NCI-H345 (cell line): ENCODE measurements around the gene PDE11A.

ENCODE experiments used
- DNase-seq: peaks from one replicate; lab custom pipeline; 2025; lab: John Stamatoyannopoulos, UW

PDE11A gene

DNA sequence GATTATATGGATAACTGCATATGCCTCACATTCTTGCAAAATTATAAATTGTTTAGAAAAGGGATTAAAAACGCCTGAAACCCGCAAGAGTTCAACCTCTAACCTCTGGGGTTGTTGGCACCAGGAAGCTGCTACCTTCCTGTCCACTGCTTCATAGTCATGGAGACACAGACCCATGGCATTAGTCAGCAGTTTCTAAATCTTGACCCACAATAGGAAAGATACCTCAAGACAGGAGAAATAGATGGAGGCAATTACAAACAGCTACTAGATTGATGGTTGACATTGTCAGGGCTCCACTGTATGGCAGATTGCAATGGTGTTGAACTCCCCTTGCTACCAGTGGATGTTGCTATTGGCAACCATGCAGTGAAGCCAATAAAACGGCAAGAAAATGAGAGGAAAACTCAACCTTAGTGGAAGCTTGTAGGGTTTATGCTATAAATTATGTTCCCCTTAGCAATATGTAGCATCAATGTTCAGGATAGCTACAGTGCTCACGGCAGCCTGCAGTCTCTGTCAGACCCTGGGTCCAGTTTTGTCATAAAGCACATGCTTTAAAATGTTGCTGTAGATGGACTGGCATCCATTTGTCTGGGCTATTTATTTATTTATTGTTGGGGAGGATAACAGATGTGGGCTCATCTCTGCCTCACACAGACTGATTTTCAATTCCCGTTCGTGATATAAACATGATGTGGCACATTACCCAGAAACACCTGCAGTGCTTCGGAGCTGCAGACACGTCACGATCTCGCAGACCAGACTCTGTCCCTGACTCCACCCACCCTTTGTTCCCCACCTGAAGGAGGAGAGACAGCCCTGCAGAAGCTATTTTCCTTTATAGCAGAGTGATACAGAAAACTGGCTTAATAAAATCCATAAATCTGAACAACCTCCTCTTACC lies 446.6 kb downstream of the PDE11A start:
- DNase-seq = peak; percentile 60

DNA sequence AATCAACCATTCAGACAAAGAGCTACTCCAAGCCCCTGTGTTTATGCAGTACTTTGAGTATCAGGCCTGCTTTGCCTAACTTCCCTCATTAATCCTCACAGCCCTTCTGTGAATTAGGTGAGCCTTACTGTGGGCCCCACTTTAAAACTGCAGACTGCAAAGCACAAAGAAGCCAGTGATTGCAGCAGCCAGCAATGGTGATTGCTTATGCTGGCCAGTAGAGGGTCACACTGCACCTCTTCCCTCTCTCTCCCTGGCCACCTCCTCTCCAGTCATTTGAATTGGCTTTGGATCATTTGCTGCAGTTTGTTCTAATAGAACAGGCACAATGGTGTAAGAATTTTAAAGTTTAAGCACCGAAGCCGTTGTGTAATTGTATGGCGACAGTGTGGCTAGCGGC lies 450.1 kb downstream of the PDE11A start:
- no peak for DNase-seq

DNA sequence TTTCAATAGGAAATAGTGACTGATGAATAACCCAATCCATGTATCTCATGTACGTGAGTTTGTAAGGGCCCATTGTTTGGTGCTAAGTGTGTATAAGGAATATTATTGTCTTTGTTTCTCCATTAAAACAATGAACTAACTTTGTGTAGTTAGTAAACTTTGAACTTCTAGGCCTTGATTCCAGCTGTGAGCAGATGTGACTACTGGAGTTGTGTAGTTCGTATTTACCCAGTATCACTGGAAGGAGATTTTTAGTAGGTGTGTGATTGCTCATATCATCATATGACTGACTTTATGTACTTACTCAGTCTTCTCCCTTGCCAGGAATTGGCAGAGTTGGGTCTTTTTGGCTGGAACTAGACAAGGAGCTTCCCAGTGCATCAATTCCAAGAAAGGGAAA lies 452.6 kb downstream of the PDE11A start:
- DNase-seq = no peak

DNA sequence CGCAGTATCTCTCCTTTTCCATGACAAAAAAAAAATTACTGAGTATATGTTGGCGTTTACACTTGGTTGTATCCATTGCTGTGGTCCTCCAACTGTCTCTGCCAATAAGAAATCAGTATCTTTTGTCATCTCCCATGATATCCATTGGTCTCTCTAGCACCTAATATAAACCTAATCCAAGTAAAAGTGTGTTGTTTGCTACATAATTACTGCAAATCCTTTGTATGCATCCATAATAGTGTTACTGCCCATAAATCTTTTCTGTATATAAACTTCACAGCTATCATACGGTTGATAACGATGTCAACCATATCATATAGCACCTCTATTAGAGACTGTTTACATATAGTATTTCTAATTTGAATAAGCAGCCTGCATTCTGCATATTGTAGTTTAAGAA lies 453.1 kb downstream of the PDE11A start:
- DNase-seq = no peak

DNA sequence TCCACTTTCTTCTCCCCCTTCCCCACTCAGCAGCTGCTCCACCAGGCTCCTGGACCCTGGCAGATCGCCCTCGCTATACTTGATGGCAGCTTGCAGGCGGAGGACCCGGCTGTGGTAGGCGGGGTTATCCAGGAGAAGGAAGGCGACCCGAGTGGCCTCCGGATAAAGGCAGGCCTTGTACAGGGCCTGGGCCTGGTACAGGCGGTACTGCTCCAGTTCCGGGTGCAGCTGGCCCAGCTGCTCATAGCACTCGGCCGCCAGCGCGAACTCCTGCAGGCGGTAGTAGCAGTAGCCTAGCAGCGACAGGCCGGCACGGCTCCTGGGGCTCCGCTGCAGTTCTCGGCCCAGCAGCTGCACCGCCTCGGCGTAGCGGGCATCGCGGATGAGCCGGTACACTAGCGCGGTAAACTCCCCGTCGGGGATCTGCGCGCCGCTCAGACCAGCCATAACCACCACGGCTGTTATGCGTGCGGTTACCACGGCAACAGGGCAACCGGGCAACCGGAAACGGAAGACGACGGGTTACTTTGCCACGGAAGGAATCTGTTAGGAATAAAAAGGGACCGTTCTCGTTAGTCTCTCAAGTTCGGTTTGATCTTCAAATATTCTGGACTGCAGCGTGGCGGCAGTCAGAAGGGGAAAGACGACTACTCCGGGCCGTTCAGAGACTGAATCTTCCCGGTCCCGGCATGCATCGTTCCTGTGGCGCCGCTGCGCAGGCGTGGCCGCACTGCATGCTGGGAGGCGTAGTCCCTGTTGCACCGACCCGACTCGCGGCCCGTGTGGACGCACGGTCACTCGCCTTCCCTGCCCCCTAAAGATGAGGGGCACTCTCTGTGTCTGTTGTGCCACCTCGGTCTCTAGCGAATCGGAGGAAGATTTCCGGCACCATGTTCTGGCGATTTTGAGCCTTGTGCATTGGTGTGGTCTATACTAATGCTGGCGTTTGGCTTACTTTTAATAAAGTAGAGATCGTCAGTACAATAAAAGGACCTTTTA lies 454.0 kb downstream of the PDE11A start:
- peak; percentile 90 for DNase-seq

DNA sequence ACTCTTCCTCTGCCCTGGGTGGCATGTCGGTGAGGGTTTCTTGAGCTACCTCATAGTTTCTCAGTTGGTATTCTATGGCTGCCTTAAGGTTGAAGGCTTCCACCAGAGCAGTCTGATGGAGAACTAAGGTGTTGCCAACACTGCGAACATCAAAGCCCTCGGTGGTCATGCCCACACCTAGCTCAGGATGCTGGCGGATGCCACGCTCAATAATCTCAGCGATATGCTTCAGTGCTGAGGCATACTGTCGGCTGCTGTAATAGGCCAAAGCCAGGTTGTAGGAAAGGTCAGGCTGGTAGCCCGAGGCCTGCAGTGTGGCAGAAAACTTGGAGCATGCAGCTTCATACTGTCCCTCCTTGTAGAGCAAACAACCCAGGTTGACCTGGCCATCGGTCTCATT lies 454.7 kb downstream of the PDE11A start:
- DNase-seq = no peak

DNA sequence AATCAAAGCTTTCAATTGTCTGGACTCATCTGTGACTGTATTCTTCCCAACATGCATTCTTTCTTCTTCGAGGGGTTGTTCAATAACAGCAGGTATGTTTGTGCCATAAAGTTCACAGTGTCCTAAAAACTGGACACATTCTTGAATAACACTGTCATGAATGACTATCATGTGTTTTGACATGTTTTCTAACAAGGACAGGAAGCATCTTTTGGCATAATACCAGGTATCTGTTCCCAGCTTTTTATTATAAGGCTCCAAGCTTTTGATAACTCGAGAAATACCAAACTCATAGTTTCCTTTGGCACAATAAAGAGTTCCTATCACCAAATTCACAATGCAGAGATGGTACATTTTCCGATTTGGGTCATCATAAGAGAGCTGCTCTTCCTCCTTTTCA lies 455.8 kb downstream of the PDE11A start:
- DNase-seq = no peak

DNA sequence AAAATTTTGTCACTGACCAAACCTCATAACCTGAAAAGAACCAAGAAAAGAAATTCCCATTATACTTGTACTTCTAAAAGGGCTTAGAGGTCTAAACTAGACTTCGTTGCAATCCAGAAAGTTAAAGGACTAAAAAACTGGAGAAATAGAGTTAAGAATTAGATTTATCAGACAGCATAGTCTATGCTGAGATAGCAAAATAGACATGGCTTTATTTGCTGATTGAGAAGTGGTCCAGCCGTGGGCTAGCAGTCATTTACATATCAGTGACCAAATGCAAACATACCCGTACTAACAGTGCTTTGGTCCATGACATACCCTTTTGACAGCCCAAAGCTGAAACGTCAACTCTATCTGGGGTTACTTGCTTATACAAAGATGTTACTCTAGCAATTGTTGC lies 456.5 kb downstream of the PDE11A start:
- DNase-seq = no peak

DNA sequence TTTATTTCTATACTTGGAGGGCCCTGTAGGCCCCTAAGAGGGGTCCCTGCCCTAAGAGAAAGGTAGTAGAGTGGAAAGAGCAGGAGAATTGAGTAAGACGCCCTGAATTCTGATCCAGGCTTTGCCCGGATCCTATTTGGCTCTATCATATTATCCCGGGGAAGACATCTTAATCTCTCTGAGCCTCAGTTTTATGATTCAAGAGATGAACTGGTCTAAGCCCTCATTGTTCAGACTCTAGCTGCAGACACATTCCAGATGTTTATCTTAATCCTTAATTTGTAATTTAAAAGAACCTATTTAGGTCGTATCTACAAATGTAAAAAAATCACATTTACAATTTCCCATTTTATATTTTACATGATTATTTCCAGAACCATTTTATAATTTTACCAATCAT lies 459.9 kb downstream of the PDE11A start:
- no peak for DNase-seq

DNA sequence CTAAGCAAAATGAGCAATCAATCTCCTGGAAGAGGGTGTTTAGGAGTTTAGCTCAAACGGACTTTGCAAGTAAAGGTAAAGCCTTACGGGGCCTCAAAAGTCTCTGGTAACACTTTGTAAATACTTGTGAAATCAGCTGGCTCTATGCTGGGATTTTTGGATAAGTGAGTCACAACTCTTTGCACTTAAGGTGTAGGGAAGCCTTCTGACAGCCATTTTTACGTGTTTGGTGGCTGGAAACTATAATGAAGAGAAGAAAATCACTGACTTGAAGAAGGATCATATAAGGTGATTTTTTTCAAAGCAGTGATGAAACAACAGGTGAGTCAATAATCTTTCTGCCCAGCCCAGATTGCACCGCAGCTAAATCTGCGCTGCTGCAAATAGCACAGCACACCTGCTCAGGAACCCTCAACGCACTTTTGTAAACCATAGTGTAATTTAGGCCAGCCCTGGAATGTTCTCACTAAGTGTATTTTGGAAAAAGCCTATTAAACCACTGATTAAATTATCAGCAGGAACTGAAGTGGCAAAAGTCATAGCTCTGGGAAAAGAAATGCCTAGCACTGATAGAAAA lies 461.2 kb downstream of the PDE11A start:
- DNase-seq = no peak

DNA sequence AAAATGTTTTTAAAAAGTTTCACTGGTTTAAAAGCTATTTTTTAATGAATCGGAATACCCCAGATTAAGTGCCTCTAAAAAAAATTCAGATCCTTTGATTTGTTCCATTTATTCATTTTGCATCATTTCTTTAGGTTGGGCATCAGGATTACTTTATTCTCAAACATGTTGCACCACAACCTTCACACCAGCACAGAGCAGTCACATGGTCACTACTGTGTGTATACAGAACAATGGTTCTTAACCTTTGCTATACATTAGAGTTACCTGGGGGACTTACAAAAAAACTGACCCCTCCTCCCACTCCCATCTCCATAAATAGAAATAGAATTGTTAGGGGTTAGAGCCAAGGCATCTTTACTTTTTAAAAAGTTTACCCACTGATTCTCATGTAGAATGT lies 461.8 kb downstream of the PDE11A start:
- DNase-seq = no peak

DNA sequence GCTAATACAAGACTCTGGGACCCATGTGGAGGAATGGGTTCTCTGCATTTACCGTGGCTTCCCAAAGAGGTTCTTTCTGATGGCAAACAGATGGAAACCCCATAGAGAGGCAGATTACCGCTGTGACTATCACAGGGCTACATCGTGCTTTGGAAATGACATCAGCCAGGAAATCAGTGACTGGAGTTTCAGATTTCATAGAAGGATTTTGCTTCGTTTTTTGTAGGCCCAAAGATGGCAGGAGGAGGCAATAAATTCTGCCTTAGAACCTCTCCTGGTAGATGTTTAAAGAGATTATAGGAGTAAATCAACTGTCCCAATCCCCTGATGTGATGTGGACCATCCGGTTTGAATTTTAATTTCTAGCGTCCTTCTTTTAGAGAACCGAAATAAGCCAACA lies 465.9 kb downstream of the PDE11A start:
- no peak for DNase-seq

DNA sequence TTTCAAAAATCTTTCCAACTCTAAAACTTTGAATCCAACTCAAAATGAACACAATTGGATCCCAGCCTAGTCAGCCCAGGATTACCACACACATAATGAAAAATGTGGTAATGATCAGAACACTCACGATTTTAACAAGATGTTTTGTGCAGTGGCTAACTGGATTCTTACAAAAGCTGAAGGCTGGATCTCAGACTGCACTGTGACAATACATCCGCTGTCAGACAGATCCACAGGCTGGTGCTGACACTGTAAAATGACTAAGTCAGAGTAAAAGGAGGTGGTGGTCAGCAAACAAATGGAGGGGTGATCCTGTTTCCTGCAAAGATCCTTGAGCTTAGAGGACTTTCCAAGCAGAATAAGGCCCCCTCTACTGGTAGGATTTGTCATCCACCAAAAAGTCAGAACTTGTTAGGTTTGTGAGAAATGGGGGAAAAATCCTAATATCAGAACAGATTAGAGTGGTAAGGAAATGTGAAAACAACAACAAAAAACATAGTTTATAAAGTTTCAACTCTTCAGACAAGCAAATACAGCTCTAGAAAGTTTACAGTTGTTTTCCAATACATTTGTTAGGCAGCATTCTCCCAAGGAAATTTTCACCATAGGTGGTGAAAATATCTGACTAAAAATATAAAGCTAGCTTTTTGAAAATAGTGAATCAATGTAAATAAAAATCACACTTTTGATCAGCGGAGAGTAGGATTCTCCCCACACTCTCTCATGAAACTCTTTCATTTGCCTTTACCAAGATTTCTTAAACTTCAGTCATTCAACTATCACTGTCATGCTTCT lies 468.1 kb downstream of the PDE11A start:
- DNase-seq = peak; percentile 6

DNA sequence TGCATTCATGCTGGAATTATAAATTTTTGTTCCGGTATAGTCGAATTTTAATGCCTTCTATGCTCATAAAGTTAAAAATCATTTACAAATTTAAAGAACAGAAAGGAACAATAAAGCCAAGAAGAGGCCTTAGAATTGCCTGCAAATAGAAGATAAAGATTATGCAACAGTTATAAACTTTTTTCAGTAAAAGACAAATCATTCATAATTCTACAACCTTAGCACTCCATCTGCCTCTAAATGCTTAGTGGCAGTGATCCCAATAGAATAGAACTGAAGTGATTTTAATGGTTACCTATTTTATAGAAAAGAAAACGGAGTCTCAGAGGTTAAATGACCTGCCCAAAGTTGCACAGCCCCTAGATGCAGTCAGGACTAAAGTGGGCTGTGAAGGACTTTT lies 468.8 kb downstream of the PDE11A start:
- no peak for DNase-seq

DNA sequence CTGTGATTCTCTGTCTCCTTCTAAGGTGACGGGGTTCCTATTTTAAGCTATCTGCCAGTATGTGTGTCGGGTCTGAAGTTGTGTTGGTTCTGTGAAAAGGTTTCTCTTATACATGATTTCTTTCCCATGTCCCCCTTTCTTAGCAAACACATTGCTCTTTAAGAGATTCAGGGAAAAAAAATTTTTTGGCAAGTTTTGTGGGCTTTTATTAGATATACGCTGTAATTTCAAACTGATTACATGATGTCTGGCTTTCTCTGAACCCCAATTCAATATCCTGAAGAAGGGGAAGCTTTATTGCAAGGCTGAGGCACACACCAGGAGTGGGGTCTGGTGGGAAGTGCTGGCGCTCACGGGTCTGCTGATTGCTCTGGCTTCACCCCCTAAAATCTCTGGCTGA lies 469.4 kb downstream of the PDE11A start:
- DNase-seq = no peak

DNA sequence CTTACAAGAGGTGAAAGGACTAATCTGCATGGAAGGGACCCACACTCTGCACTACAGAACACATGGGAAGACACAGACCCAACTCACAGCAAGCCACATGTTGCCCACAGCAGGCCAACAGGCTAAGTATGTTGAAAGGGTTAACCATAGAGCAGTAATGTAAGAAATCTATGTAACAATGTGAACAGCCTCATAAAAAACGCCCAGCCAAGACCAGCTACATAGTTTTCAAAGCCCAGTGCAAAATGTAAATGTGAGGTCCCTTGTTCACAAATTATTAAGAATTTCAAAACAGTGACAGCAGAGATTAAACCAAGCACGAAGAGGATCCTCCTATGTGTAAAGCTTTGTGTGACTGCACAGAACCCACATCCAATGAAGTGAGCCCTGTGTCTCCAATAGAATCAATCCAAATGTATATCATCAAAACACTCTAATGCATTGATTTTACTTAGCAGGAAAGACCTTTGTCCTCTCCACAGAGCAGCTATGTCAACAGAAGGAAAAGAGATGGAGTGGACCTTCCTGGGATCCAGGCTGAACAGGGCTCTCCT lies 469.9 kb downstream of the PDE11A start:
- no peak for DNase-seq

DNA sequence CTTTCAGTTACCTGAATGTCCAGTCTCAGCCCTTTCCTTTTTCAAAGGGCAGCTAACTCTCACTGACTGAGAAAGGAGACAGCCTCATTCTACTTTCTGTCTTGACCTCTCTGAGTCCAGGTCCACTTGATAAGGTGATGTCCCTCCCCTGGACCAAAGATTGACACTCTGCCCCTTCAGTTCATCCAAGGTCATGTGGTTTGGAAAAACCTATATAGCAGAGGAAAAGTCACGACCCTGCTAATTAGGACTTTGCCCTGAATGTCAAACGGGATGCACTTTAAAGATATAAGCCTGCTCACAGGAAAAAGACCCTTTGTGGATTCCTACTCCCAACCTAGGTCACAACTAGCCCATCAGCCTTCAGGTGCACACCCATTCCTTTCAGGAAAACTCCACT lies 471.7 kb downstream of the PDE11A start:
- no peak for DNase-seq

DNA sequence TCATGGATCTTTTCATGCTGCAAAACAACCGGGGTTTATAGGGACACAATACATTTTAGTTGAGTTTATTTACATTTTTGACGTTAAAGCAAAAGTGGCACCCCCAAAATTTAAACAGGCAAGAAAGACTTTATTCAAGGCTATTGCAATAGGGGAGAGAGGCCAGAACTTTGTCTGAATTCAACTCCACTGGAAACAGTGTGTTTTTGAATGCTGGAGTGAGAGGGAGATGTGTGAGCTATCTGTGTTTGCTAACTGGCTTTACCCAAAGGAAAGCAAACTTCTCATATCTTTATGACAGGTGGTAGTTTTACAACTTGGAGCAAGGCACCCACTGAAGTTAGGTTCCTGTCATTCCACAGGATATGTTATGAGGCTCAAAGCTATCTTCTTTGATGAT lies 472.6 kb downstream of the PDE11A start:
- DNase-seq = no peak

DNA sequence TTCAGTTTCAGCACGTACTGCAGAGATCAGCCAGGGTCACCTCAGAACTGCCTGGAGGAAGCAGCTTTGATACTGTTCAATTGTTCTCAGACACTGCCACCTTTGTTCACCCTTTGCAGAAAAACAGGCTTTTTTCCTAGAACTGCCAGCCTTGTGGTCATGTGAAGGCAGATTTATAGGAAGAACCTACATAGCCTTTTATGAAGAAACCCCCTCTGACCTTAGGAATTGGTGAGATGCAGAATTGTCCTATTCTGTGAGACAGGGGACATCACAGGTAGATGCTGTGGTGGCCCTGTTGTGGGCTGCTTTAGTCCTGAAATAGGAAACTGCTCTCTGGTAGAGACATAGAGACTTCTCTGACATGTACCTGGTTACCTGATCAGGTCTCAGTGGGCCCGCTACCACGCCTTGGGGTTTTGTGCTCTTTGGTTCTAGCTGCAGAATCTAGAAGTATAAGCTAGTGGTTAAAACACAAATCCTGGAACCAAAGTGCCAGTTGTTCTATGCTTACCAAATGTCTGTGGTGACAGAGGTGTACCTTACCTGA lies 473.4 kb downstream of the PDE11A start:
- DNase-seq = no peak

DNA sequence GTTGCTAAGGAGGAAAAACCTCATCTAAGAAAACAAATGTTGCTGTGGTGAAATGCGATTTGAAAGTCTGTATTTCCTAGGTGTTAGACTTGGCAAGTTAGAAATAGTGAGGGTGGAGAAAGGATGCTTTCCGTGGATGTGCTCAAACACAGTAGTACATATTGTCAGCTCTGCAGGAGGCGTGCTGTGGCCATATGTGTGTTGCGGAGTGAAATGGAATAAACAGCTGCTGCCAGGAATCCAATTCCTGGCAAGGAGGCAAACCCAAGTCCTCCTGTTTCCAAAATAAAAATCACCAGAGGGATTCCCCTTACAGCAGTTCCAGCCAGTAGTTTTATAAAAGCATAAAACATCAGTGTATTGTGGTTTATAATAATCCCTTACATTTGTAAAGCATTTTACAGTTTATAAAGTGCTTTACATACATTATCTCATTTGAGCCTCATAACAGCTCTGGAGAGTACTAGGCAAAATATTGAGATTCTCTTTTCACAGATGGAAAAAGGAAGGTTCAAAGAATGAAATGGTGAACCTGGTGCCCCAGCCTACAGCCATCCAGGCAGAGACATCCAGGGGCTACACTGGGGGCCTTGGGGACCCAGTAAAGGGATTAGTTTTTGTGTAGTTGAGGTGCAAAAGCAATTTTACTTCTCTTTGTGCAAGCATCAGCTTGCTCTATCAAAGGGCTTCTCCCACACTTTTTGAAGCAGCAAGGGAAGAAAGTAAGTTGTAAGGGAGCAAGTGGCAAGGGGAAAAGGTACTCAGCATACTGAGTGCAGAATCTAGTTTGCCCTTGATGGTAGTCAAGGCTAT lies 474.0 kb downstream of the PDE11A start:
- no peak for DNase-seq
